Peyer's patch (tissue), 4 donors: Measurements from ENCODE around the gene RUVBL2.
"Not testable (repeated sequence)": the region's sequence is repeated elsewhere in the genome, so short reads cannot be mapped to it uniquely, and the experiment has no call there.

Experiments used
- CTCF ChIP-seq, 6 experiments: fragments of 450-650 bp in 4 of 6; fragments of 200-600 bp in 2 of 6; sonication (generic) in 1 of 6; IDR thresholded peaks; one replicate each; pipeline ENCODE4 v1.5.1; 2017 to 2019; ENCODE audit warnings: antibody characterized with exemption in 6 of 6, mild to moderate bottlenecking in 3 of 6, moderate library complexity in 1 of 6
- POLR2A ChIP-seq, 2 donors: fragments of 450-650 bp; IDR thresholded peaks; one replicate each; pipeline ENCODE4 v1.5.1; 2017; ENCODE audit warnings: antibody characterized with exemption in 2 of 2, mild to moderate bottlenecking in 2 of 2, moderate library complexity in 2 of 2

DNA sequence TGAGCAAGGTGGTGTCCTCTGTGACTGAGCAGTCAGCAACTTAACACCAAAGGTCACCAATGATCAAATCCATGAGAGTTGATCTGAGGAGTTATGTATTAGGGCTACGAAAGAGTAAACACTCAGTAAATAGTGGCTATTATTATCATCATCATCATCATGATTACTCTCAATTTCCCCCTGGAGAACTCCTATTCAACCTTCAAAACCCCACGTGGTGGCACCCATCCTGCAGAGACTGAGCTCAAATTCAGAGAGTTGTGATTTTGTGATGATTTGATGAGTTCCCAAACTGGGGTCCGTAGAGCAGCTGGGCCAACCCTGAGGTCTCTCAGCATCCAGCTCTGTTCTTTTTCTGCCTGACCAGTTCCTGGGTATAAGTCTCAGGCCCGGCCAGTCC is 56.1 kb downstream of the RUVBL2 start:
- TF ChIP-seq CTCF, POLR2A (IDR thresholded peaks at IDR 0.05): not testable (repeated sequence)
